Fibroblast of lung (primary cell): Measurements from ENCODE around the gene PLAAT4.

ENCODE experiments used
- EZH2 ChIP-seq: IDR thresholded peaks from 2 replicates; pipeline ENCODE4 v1.5.1; 2012; ENCODE audit warnings: low read length, control low read depth, mild to moderate bottlenecking; ENCODE audit errors: missing control alignments
- TF ChIP-seq, protein P1 (sequence below), 2 donors: IDR thresholded peaks in 1 of 2; conservative IDR thresholded peaks in 1 of 2; 1 replicate in 1 of 2; 2 replicates in 1 of 2; pipeline ENCODE4 v1.5.1; 2011 to 2012; ENCODE audit warnings: low read length in 2 of 2, control low read depth in 1 of 2, inconsistent platforms in 1 of 2, low read depth in 1 of 2, mild to moderate bottlenecking in 1 of 2

DNA sequence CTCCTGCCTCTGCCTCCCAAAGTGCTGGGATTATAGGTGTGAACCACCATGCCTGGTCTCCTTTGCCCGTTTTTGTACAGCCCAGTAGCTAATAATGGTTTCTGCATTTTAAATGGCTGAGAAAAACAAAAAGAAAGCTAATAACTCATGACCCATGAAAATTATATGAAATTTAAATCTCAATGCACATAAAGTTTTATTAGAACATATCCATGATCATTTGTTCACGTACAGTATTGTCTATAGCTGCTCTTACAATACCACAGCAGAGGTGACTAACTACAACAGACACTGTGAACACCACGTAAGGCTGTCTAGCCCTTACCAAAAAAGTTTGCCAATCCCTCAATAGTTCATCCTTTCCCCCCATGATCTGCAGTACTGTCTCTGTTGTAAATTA, 33.0 kb downstream of the PLAAT4 start:
- TF ChIP-seq, protein P1, sequence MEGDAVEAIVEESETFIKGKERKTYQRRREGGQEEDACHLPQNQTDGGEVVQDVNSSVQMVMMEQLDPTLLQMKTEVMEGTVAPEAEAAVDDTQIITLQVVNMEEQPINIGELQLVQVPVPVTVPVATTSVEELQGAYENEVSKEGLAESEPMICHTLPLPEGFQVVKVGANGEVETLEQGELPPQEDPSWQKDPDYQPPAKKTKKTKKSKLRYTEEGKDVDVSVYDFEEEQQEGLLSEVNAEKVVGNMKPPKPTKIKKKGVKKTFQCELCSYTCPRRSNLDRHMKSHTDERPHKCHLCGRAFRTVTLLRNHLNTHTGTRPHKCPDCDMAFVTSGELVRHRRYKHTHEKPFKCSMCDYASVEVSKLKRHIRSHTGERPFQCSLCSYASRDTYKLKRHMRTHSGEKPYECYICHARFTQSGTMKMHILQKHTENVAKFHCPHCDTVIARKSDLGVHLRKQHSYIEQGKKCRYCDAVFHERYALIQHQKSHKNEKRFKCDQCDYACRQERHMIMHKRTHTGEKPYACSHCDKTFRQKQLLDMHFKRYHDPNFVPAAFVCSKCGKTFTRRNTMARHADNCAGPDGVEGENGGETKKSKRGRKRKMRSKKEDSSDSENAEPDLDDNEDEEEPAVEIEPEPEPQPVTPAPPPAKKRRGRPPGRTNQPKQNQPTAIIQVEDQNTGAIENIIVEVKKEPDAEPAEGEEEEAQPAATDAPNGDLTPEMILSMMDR (conservative IDR thresholded peaks at IDR 0.05 in 1 of 2, IDR thresholded peaks at IDR 0.05 in 1 of 2; ENCODE audit: low read depth in 1 of 2, low read length in 2 of 2) = no peak
- TF ChIP-seq EZH2 = no peak
